Measurements from ENCODE around the gene FLAD1.

FLAD1 gene

GRCh38 chr1:154992721-154993571 lies 9.8 kb downstream of the FLAD1 start:
- DNase-seq = no peak

GRCh38 chr1:154993572-154994268 lies 10.6 kb downstream of the FLAD1 start, which contains the start of gene LENEP:
LENEP (plus strand) TSS chr1:154993586; CDS start chr1:154993608, 22 bp downstream.
- DNase-seq = no peak

- no peak for DNase-seq
Observed at GRCh38 chr1:154994269-154994587, 11.1 kb downstream of the FLAD1 start.

DNA sequence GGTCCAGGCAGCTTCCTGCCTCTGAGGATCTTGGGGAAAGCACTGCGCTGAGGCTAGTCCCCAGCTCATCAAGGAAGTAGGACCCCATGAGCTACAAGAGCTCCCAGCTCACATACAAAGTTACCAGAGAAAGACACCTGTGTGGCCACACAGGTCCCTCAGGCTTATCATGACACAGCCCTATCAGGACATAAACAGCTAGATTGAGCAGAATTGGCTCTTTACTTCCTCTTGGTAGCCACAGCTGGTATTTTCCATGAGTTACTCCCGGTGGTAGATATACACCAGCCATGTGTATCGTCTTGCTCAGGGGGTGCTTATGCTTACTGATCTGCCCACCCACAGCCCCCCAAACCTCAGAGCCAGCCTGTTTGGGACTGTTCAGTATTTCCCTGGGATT lies 11.4 kb downstream of the FLAD1 start:
- no peak for DNase-seq

GRCh38 chr1:154995301-154995983 lies 12.3 kb downstream of the FLAD1 start:
- DNase-seq = peak; percentile 74 to 80 (median 75)

- DNase-seq = peak; percentile 68 to 74 (median 74)
Observed at GRCh38 chr1:154996966-154997701, 14.0 kb downstream of the FLAD1 start.

GRCh38 chr1:154998201-154998780 lies 15.1 kb downstream of the FLAD1 start:
- no peak for DNase-seq

GRCh38 chr1:154998818-154999570 lies 15.8 kb downstream of the FLAD1 start:
- peak; percentile 64 to 79 (median 68) for DNase-seq

DNA sequence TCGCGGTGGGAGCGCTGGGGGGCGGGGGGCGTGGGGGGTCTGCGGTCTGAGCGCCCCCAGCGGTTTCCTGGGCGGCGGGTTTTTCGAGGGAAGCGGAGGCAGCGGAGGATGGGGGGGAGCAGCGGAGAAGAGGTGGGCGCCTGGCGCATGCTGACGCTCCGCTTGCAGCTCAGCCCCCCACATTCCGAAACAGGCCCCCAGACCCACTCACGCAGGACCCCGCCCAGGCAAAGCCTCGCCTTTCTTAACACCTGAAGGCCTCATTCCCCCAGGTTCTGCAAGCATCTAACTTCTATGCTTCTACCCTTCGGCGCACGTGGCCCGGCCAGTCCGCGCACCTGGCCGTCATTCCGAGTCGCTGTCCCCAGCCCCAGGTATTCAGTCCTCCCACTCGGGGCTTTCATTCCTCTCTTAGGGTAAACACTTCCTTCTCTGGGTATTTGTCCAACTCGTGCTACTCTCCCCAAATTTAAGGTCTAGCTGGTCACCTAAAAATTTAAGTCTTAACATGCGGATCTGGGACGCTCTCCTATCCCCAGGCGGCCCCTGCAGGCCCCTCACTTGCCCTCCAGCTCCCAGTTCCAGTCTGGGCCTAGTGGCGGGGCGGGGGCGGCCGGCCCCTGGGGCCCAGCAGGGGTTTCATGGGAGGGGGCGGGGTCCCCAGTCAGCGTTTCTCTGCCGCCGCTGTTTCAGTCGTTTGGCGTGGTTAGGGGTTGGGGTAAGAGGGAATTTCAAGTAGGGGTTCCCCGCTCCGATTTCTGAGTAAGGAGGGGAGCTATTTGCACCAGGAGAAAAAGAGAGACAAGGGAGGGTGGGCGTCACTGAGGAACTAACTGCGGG lies 16.6 kb downstream of the FLAD1 start:
- no peak for DNase-seq

GRCh38 chr1:155000411-155000725 lies 17.2 kb downstream of the FLAD1 start:
- DNase-seq = no peak

GRCh38 chr1:155000726-155001424 lies 17.7 kb downstream of the FLAD1 start:
- DNase-seq = peak; percentile 81 to 92 (median 81)

DNA sequence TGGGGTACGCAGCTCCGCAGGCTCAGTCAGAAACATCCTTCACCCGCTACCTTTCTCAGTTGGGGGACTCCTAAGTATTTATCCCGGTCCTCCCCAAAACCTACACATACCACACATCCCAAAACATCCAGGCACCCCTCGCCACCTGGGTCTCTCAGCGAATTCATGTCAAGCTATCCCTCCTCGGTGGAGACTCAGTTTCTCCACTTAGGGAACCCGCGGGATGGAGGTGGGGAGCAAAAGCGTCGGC lies 18.2 kb downstream of the FLAD1 start:
- no peak for DNase-seq

DNA sequence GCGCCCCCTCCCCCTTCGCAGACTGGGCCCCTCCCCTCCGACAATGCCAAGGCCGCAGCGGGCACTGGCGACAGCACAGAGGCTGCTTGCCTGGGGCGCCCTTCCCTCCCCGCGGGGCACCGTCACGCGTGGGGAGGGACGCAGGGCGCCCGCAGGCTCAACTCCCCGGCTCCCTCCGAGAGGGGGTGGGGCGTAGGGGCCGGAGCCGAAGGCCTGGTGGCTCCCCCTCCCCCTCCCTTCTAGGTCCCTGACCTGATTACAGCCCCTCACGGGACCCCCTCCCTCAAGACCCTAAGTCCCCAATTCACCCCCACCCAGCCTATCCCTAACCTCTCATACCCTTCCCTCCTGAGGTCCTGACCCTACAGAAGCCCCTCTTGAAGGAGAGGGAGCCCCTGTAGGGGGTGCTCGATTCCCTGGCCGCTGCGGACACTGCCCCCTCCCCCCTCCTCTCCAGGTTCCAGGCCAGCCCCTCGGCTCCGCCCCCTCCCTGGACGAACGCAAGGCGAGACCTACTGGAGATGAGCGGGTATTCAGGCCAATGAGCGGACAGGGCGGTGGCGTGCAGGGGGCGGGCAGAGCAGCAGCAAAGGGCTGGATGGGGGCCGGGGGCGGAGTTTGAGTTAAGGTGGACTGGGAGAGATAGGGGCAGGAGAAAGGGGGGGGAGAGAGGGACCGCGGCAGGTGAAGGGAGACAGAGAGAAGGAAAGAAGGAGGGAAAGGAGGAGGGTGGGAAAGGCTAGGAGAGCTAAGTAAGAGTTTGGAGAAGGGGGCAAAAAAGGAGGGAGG lies 18.7 kb downstream of the FLAD1 start:
- DNase-seq = peak; percentile 99 to 100 (median 99)

- DNase-seq = peak in 2 of 3 donors; percentile 50 to 62
Observed at GRCh38 chr1:155002464-155003226, 19.5 kb downstream of the FLAD1 start, which contains the start of gene ZBTB7B. ZBTB7B (plus strand) TSS chr1:155002802; CDS start chr1:155014661, 11,859 bp downstream.

GRCh38 chr1:155003227-155003765 lies 20.2 kb downstream of the FLAD1 start:
- peak in 1 of 3 donors; percentile 18 for DNase-seq

DNA sequence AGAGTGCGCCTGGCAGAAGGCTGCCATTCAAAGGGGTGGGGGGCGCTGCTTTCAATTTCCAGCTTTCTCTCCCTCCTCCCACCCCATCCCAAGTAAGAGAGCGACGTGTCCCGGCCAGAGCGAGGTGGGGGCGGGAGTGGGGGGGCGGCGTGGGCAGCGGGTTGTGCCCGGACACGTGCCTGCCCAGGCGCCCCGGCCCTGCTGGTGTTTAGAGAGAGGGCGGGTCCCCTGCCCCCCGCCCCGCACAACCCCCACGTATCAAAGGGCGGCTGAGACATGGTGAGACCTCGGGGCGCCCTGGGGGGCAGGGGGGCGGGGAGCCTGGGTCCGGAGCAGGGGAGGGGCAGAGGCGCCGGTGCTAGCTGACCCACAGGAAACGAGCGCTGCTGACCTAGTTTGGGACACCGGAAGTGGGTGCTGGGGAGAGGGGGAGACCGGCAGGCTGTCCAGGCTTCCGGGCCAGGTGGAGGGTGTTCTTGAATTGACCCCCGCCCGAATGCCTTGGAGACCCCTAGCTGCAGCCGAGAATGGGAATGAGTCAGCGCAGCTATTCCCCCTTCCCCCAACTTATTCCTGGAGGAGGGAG lies 20.7 kb downstream of the FLAD1 start:
- DNase-seq = peak in 1 of 3 donors; percentile 21

GRCh38 chr1:155004352-155005075 lies 21.4 kb downstream of the FLAD1 start:
- DNase-seq = peak in 1 of 3 donors; percentile 20

Data from suppressor macrophage treated with lipopolysaccharide for 1 hour (primary cell).